Measurements from ENCODE around the gene SNAP25. TPM values are rescaled to one million over a fixed set of nuclear protein-coding genes. Genes with fewer than 3 reads are reported as not detected.

The SNAP25 gene
- total RNA-seq, 4 donors from 2014 or later: 0.38 to 1.3 (median 0.58) TPM

DNA sequence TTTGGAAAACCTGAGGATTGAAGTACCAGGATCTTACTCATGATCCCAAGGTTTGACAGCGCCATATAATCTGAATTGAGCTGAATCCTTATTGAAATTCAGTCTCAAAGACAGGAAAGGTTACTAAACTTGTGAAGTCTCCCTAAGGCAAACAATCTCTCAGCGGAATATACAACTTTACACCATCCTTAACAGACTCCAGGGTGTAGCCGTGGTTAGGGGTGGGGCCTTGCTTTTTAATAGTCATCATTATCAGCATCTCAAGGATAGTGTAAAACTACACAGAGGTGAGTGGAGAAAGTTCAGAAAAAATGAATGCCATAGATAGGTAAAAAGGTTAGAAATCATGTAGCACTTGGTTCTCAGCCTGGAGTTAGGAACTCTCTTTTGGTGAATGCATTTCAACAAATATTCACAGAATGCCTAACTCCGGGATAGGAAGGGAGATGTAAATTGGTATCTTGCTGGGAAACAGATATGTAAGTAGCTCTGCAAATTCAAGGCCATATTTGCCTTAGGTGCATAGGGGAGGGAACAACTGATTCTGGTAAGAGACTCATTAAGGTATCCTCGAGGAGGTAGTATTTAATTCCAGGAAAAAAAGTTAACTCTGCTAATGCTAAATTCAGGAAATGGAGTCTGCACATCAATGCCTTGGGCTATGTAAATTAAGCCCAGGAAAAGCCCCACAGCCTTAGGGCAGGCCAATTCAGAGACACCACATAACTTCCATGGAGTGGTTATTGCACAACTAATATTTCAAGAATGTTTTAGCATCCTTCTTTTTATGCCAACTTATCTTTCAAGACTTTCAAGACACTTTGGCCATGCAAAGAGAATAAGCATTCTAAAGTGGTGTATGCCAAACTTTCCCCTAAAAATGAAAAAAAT, 61.6 kb downstream of the SNAP25 start:
- TF ChIP-seq, protein P1, sequence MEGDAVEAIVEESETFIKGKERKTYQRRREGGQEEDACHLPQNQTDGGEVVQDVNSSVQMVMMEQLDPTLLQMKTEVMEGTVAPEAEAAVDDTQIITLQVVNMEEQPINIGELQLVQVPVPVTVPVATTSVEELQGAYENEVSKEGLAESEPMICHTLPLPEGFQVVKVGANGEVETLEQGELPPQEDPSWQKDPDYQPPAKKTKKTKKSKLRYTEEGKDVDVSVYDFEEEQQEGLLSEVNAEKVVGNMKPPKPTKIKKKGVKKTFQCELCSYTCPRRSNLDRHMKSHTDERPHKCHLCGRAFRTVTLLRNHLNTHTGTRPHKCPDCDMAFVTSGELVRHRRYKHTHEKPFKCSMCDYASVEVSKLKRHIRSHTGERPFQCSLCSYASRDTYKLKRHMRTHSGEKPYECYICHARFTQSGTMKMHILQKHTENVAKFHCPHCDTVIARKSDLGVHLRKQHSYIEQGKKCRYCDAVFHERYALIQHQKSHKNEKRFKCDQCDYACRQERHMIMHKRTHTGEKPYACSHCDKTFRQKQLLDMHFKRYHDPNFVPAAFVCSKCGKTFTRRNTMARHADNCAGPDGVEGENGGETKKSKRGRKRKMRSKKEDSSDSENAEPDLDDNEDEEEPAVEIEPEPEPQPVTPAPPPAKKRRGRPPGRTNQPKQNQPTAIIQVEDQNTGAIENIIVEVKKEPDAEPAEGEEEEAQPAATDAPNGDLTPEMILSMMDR (IDR thresholded peaks at IDR 0.05; ENCODE audit: low read depth): no peak

DNA sequence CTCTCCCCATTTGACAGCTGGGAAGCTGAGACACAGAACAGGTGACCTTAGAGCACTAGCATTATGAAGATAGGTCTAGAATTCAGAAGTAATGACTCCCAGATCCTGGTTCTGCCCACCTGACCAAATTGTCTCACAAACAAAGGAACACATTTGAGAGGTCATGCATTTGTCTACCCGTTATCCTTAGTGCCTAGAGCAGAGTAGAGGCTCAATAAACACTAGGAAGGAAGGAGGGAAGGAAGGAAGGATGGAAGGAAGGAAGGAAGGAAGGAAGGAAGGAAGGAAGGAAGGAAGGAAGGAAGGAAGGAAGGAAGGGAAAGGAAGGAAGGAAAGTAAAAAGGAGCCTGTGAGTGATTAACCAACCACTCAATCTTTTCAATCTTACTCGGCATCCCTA, 63.3 kb downstream of the SNAP25 start:
- TF ChIP-seq, protein P1 (IDR thresholded peaks at IDR 0.05; ENCODE audit: low read depth): no peak

DNA sequence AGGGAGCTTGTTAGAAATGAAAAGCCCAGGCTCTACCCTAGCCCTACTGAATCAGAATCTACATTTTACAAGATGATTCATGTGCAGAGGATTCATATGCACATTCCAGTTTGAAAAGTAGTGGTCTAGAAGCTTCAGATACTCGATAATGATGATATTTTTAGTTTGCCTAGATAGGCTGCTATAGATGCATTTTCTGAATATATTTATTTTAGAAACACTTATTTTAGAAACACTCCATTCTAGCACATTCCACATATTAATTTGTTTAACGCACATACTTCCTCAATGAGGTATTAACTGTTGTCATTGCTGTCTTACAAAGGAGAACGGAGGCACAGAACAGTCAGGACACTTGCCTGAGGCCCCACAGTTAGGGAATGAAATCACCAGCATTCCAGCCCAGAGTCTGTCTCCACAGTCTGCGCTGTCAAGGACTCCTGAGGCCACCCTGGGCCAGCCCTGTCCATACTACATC, 64.4 kb downstream of the SNAP25 start:
- TF ChIP-seq, protein P1 (IDR thresholded peaks at IDR 0.05; ENCODE audit: low read depth): no peak

DNA sequence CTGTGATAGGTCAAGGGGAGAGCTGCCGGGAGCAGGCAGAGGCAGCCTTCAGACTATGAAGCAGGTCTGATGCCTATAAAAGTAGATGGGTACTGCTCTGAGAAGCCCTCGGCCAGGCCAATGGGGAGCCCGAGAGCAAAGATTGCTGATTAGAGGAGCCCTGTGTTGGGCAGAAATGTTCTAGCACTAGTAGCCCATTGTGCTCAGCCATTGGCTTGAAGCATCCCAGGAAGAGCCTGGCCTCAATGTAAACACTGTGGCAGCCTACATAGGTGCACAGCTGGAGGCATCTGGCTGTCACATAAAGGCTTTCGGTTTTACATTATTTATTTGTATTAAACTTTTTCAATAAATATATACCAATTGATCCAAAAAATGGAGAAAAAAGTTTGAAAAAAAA, 67.7 kb downstream of the SNAP25 start:
- TF ChIP-seq, protein P1 (IDR thresholded peaks at IDR 0.05; ENCODE audit: low read depth): no peak

GRCh38 chr20:10288421-10288820, 69.8 kb downstream of the SNAP25 start:
- TF ChIP-seq, protein P1 (IDR thresholded peaks at IDR 0.05; ENCODE audit: low read depth): no peak

DNA sequence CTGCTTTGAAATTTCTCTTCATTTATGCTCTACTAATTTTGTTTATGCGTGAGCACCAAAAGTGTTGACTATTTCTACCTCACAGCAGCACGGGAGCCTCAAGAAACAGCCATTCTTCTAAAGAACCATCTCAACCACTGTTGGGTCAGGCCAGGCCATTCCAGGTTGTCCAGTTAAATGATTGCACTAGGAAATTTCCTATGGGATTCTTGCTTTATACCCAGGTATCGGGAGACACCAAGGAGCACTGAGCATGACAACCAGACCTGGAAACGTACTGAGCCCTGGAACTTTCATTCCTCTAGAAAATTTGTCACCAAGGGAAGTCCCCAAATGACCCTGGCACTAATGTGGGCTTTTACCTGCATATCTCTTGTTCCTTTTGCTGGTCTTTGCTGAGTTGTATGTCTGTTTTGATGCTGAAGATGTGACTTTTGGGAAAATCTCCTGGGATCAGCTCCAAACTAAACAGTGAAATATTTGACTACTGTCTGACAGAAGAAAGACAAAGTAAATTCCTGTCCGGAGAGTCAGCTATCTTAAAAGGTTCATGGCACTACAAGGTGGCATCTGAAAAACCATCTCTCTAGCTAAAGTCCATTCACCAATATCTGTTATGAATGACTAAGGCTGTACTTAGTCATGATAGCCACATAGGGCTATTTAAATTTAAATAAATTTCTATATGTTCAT, 70.5 kb downstream of the SNAP25 start:
- TF ChIP-seq, protein P1 (IDR thresholded peaks at IDR 0.05; ENCODE audit: low read depth): no peak
